Measurements from ENCODE around the gene BPHL. TPM values are rescaled to one million over a fixed set of nuclear protein-coding genes. Genes with fewer than 3 reads are reported as not detected.
A peak's percentile ranks its signal among the peaks of the same experiment; 100 is the strongest.
"Not testable (repeated sequence)": the region's sequence is repeated elsewhere in the genome, so short reads cannot be mapped to it uniquely, and the experiment has no call there.

The BPHL gene
- total RNA-seq, 6 experiments from 2014 or later, result 30.4 to 142 (median 68.6) TPM

DNA sequence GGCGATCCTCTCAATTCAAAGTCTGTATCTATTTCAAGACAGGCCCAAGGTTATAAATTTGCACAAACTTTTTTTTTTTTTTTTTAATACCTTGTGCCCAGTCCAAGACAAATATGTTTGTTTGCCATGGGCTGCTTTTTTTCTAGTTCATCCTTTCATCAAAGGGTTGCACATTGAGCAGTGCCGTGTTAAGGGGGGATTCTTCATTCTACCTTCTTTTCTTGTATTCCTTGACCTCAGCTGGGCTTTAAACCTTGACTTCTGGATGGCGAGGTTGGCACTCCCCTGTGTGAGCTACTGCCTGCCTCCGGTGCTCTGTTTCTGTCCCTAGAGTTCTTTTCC lies 42.8 kb upstream of the BPHL start:
- TF ChIP-seq POLR2A (IDR thresholded peaks at IDR 0.05), result no peak
- TF ChIP-seq, protein P1, sequence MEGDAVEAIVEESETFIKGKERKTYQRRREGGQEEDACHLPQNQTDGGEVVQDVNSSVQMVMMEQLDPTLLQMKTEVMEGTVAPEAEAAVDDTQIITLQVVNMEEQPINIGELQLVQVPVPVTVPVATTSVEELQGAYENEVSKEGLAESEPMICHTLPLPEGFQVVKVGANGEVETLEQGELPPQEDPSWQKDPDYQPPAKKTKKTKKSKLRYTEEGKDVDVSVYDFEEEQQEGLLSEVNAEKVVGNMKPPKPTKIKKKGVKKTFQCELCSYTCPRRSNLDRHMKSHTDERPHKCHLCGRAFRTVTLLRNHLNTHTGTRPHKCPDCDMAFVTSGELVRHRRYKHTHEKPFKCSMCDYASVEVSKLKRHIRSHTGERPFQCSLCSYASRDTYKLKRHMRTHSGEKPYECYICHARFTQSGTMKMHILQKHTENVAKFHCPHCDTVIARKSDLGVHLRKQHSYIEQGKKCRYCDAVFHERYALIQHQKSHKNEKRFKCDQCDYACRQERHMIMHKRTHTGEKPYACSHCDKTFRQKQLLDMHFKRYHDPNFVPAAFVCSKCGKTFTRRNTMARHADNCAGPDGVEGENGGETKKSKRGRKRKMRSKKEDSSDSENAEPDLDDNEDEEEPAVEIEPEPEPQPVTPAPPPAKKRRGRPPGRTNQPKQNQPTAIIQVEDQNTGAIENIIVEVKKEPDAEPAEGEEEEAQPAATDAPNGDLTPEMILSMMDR (IDR thresholded peaks at IDR 0.05), result no peak
- no peaks in the 10 kb centered on the region for H3K27me3 ChIP-seq
- no peak for DNase-seq
- H3K9me3 ChIP-seq, result no peaks in the 10 kb centered on the region
- H3K4me3 ChIP-seq, result no peak overlapping the region
- peaks cover 5 to 31% (median 15%) of the 10 kb centered on the region in 4 donors for H3K36me3 ChIP-seq
- 14% methylated on average over 4 of the region's 4 CpGs for WGBS (ENCODE audit: insufficient coverage, low coverage, low lambda C conversion rate, missing lambda C conversion rate)
- ATAC-seq, result no peak
- intact Hi-C loops (cut with DNase I), result no loop called here
- H3K27ac ChIP-seq, result peak overlapping the region in 1 of 3 donors; percentile 20
- H3K4me1 ChIP-seq, result peaks cover 0 to 34% (median 4%) of the 10 kb centered on the region in 4 donors

DNA sequence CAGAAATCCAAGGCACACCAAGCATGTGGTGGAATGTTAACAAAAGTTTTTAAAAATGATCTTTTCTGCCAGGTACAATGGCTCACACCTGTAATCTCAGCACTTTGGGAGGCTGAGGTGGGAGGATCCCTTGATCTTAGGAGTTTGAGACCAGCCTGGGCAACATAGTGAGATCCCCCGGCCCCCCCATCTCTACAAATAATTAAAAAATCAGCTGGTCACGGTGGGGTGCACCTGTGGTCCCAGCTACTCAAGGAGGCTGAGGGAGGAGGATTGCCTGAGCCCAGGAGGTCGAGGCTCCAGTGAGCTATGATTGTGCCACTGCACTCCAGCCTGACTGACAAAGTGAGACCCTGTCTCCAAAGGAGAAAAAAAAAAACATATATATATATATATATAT lies 42.2 kb upstream of the BPHL start:
- intact Hi-C loops (cut with DNase I), result no loop called here
- WGBS (ENCODE audit: insufficient coverage, low coverage, low lambda C conversion rate, missing lambda C conversion rate), result 71% methylated on average over 1 of the region's 3 CpGs
- H3K27ac ChIP-seq, result peak overlapping the region in 1 of 3 donors; percentile 20

DNA sequence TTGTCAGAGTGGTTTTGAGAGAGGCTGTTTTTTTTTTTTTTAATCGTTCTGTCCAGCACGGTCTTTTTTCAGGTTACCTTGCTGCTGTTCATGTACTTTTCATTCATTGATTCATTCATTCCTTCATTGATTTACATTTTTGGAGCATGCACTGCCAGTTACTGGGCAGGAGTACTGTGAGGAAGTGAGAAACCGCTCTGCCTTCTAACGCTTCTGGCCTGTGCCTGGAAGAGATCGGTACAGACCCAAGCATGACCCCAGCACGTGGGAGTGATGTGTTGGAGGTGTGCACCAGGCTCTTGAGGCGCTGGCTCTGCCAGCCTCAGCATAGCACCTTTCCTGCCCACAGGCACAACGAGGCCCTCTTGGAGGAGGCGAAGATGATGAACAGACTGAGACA lies 41.1 kb upstream of the BPHL start:
- ATAC-seq, result no peak

More for the DNA sequence above, 42.2 kb upstream of the BPHL start:
- ATAC-seq (no peak), DNase-seq (no peak)
- no peaks in the 10 kb centered on the region for H3K9me3 ChIP-seq
- no peak overlapping the region for H3K4me3 ChIP-seq
- no peaks in the 10 kb centered on the region for H3K27me3 ChIP-seq
- no peak for TF ChIP-seq POLR2A (IDR thresholded peaks at IDR 0.05)
- TF ChIP-seq, protein P1 (IDR thresholded peaks at IDR 0.05), result no peak
- peaks cover 5 to 37% (median 18%) of the 10 kb centered on the region in 4 donors for H3K36me3 ChIP-seq
- H3K4me1 ChIP-seq, result peaks cover 0 to 30% (median 4%) of the 10 kb centered on the region in 4 donors

DNA sequence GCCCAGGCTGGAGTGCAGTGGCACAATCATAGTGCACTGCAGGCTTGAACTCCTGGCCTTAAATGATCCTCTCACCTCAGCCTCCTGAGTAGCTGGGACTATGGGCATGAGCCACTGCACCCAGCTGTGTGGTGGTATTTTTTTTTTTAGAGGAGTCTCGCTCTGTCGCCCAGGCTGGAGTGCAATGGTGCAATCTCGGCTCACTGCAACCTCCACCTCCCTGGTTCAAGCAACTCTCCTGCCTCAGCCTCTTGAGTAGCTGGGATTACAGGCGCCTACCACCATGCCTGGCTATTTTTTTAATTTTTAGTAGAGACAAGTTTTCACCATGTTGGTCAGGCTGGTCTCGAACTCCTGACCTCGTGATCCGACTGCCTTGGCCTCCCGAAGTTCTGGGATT lies 39.6 kb upstream of the BPHL start:
- DNase-seq; ATAC-seq; H3K9me3 ChIP-seq; intact Hi-C loops (cut with DNase I); H3K4me3 ChIP-seq; H3K27ac ChIP-seq; H3K27me3 ChIP-seq: not testable (repeated sequence)
- WGBS (ENCODE audit: insufficient coverage, low coverage, low lambda C conversion rate, missing lambda C conversion rate), result 92% methylated on average over 8 of the region's 8 CpGs
- Histone ChIP-seq H3K4me1 (peaks cover 0 to 30% (median 4%) of the 10 kb centered on the region in 4 donors), H3K36me3 (peaks cover 9 to 59% (median 30%) of the 10 kb centered on the region in 4 donors)

More for the DNA sequence above, 41.1 kb upstream of the BPHL start:
- Histone ChIP-seq H3K4me3 (no peak overlapping the region), H3K4me1 (peaks cover 0 to 30% (median 4%) of the 10 kb centered on the region in 4 donors), H3K27ac (no peak overlapping the region), H3K9me3 (no peaks in the 10 kb centered on the region), H3K36me3 (peaks cover 7 to 44% (median 21%) of the 10 kb centered on the region in 4 donors), H3K27me3 (no peaks in the 10 kb centered on the region)
- 88% methylated on average over 8 of the region's 9 CpGs for WGBS (ENCODE audit: insufficient coverage, low coverage, low lambda C conversion rate, missing lambda C conversion rate)
- TF ChIP-seq, protein P1 (IDR thresholded peaks at IDR 0.05), result no peak
- TF ChIP-seq POLR2A (IDR thresholded peaks at IDR 0.05), result no peak
- no peak for DNase-seq
- intact Hi-C loops (cut with DNase I), result no loop called here

DNA sequence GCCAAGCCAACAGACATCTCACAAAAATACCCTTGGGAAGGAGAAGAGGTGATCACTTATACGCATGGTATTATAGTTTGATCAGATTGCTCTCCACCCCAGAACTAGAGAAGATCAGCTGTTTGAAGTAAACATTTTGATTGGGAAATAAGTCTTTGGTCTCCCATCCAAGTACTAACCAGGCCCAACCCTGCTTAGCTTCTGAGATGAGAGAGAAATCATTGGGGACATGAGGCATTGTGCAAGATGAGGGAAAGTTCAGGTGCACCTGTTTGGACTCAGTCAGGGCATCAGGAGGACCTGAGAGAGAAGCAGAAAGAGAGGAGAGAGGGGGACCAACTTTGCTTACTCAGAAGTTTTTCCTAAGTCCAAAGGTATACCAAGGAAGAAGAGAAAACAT lies 38.8 kb upstream of the BPHL start:
- DNase-seq, result no peak
- no peak for TF ChIP-seq POLR2A (IDR thresholded peaks at IDR 0.05)
- TF ChIP-seq, protein P1 (IDR thresholded peaks at IDR 0.05), result no peak
- WGBS (ENCODE audit: insufficient coverage, low coverage, low lambda C conversion rate, missing lambda C conversion rate), result 73% methylated on average over 1 of the region's 1 CpG
- Histone ChIP-seq H3K27ac (no peak overlapping the region), H3K36me3 (peaks cover 9 to 66% (median 31%) of the 10 kb centered on the region in 4 donors), H3K4me1 (peaks cover 0 to 24% (median 4%) of the 10 kb centered on the region in 4 donors), H3K27me3 (no peaks in the 10 kb centered on the region), H3K9me3 (no peaks in the 10 kb centered on the region), H3K4me3 (no peak overlapping the region)
- intact Hi-C loops (cut with DNase I), result no loop called here
- peak in 1 of 4 donors; percentile 73 for ATAC-seq

Measured in right lobe of liver (tissue), 6 donors.